Measurements from ENCODE around the gene GHR.

GRCh38 chr5:42666869-42667268, 243.6 kb downstream of the GHR start:
- TF ChIP-seq CTCF (IDR thresholded peaks at IDR 0.05): no peak
- no peak for TF ChIP-seq POLR2A (IDR thresholded peaks at IDR 0.05)
